Fibroblast of lung (primary cell): ENCODE measurements around the gene KIF6.

ENCODE experiments used
- CTCF ChIP-seq, 2 donors: IDR thresholded peaks in 1 of 2; conservative IDR thresholded peaks in 1 of 2; 1 replicate in 1 of 2; 2 replicates in 1 of 2; pipeline ENCODE4 v1.5.1; 2011 to 2012; ENCODE audit warnings: low read length in 2 of 2, control low read depth in 1 of 2, inconsistent platforms in 1 of 2, low read depth in 1 of 2, mild to moderate bottlenecking in 1 of 2
- EZH2 ChIP-seq: IDR thresholded peaks from 2 replicates; pipeline ENCODE4 v1.5.1; 2012; ENCODE audit warnings: low read length, control low read depth, mild to moderate bottlenecking; ENCODE audit errors: missing control alignments

GRCh38 chr6:39753725-39754045 is 28.5 kb upstream of the KIF6 start:
- no peak for TF ChIP-seq CTCF (conservative IDR thresholded peaks at IDR 0.05 in 1 of 2, IDR thresholded peaks at IDR 0.05 in 1 of 2; ENCODE audit: low read depth in 1 of 2, low read length in 2 of 2)
- TF ChIP-seq EZH2, result no peak
